ENCODE data around the gene HNRNPH3. TPM values are rescaled to one million over a fixed set of nuclear protein-coding genes. Genes with fewer than 3 reads are reported as not detected.

HNRNPH3 gene
- total RNA-seq, 1 donor from 2014 or later = 90.1 TPM

DNA sequence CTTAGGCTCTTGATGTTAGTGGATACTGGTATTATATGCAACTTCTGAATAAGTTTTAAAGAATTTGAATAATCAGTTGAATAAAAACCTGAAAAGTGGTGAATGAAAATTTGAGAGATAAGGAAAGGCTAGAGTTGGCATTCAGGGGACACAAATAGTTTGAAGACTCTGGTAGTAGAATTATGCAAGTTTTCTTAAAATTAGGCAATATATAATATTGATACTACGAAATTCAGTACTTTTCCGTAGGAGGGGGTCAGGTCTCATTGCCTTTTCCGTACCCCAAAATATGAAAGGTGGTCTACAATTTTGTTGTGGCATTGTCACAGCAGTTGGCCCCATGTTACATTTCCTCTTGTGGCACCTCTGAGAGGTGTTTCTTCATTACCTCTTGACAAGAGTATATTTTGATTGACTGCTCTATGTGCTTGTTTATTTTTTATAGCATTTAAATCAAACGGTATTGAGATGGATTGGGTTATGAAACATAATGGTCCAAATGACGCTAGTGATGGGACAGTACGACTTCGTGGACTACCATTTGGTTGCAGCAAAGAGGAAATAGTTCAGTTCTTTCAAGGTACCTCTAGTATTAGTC, 5.0 kb downstream of the HNRNPH3 start:
- Histone ChIP-seq H2AFZ (ENCODE audit: low read depth, low read length) (no peak overlapping the region), H3K36me3 (ENCODE audit: insufficient read depth, low read length) (peaks cover 50% of the 10 kb centered on the region), H3K79me2 (ENCODE audit: insufficient read depth, low read length) (peaks cover 100% of the 10 kb centered on the region), H3K4me1 (ENCODE audit: insufficient read depth, low read length) (peaks cover 18% of the 10 kb centered on the region), H3K4me2 (ENCODE audit: low read length) (peak overlapping the region; percentile 89), H3K9me3 (ENCODE audit: insufficient read depth, low read depth, low read length) (no peaks in the 10 kb centered on the region), H3K4me3 (ENCODE audit: insufficient read depth, low read depth, low read length) (peak overlapping the region; percentile 6), H3K27ac (ENCODE audit: low read depth, low read length) (no peak overlapping the region), H4K20me1 (ENCODE audit: insufficient read depth, low read length) (peaks cover 89% of the 10 kb centered on the region), H3K9ac (ENCODE audit: low read length) (no peak overlapping the region), H3K27me3 (ENCODE audit: insufficient read depth, low read length) (no peaks in the 10 kb centered on the region)
- H3K36me3 Mint-ChIP-seq (ENCODE audit: low read depth, unreplicated experiment) = peaks cover 16% of the 10 kb centered on the region
- H3K4me1 Mint-ChIP-seq (ENCODE audit: low read depth, unreplicated experiment) = peaks cover 25% of the 10 kb centered on the region
- H3K9me3 Mint-ChIP-seq (ENCODE audit: unreplicated experiment) = no peaks in the 10 kb centered on the region
- no peak for TF ChIP-seq EZH2 (IDR thresholded peaks at IDR 0.05; ENCODE audit: insufficient read depth, low read length)
- H3K27me3 Mint-ChIP-seq (ENCODE audit: low read depth, unreplicated experiment) = no peaks in the 10 kb centered on the region
- no peak overlapping the region for H3K27ac Mint-ChIP-seq (ENCODE audit: unreplicated experiment)
- FAIRE-seq (no peak), DNase-seq (ENCODE audit: low read depth) (no peak)
- H3K4me3 Mint-ChIP-seq (ENCODE audit: unreplicated experiment) = peak overlapping the region; percentile 43

DNA sequence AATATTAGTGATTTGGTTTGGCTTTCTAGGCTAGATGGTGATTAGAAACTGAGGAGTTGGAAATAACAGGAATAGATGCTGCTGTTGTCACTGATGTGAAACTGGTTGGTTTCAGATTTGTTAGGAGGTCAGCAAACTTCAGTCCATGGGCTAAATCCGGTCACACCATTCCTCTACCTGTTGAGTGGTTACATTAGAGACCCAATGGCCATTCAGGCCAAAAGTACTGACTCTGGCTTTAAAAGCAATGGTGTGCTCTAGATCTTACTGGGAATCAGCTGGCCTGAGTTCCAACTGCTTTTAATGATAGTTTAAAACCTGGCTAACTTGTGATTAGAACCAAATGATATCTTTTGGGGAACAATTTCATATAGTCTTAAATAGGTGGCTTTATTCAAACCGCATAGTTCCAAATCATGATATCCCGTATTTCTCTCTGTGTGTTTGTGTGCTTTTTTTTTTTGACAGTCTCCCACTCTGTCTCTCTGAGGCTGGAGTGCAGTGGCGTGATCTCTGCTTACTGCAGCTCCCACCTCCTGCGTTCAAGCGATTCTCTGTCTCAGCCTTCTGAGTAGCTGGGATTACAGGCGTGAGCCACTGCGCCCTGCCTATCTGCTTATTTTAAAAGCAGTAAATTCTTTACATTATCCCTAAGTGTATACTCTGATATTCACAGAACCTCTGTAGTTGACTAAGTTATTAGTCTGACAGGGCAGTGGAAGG, 8.7 kb downstream of the HNRNPH3 start:
- Histone ChIP-seq H4K20me1 (ENCODE audit: insufficient read depth, low read length) (peaks cover 80% of the 10 kb centered on the region), H3K36me3 (ENCODE audit: insufficient read depth, low read length) (peaks cover 73% of the 10 kb centered on the region), H3K4me2 (ENCODE audit: low read length) (no peak overlapping the region), H3K4me3 (ENCODE audit: insufficient read depth, low read depth, low read length) (no peak overlapping the region), H2AFZ (ENCODE audit: low read depth, low read length) (no peak overlapping the region), H3K27ac (ENCODE audit: low read depth, low read length) (no peak overlapping the region), H3K9me3 (ENCODE audit: insufficient read depth, low read depth, low read length) (no peaks in the 10 kb centered on the region), H3K79me2 (ENCODE audit: insufficient read depth, low read length) (peaks cover 78% of the 10 kb centered on the region), H3K4me1 (ENCODE audit: insufficient read depth, low read length) (peaks cover 16% of the 10 kb centered on the region), H3K27me3 (ENCODE audit: insufficient read depth, low read length) (no peaks in the 10 kb centered on the region), H3K9ac (ENCODE audit: low read length) (no peak overlapping the region)
- H3K27ac Mint-ChIP-seq (ENCODE audit: unreplicated experiment) = no peak overlapping the region
- peaks cover 19% of the 10 kb centered on the region for H3K36me3 Mint-ChIP-seq (ENCODE audit: low read depth, unreplicated experiment)
- H3K4me1 Mint-ChIP-seq (ENCODE audit: low read depth, unreplicated experiment) = peaks cover 20% of the 10 kb centered on the region
- TF ChIP-seq, protein P1, sequence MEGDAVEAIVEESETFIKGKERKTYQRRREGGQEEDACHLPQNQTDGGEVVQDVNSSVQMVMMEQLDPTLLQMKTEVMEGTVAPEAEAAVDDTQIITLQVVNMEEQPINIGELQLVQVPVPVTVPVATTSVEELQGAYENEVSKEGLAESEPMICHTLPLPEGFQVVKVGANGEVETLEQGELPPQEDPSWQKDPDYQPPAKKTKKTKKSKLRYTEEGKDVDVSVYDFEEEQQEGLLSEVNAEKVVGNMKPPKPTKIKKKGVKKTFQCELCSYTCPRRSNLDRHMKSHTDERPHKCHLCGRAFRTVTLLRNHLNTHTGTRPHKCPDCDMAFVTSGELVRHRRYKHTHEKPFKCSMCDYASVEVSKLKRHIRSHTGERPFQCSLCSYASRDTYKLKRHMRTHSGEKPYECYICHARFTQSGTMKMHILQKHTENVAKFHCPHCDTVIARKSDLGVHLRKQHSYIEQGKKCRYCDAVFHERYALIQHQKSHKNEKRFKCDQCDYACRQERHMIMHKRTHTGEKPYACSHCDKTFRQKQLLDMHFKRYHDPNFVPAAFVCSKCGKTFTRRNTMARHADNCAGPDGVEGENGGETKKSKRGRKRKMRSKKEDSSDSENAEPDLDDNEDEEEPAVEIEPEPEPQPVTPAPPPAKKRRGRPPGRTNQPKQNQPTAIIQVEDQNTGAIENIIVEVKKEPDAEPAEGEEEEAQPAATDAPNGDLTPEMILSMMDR (IDR thresholded peaks at IDR 0.05; ENCODE audit: insufficient read depth, low read depth, low read length) = no peak
- no peak for TF ChIP-seq EZH2 (IDR thresholded peaks at IDR 0.05; ENCODE audit: insufficient read depth, low read length)
- H3K27me3 Mint-ChIP-seq (ENCODE audit: low read depth, unreplicated experiment) = no peaks in the 10 kb centered on the region
- H3K9me3 Mint-ChIP-seq (ENCODE audit: unreplicated experiment) = no peaks in the 10 kb centered on the region
- no peak overlapping the region for H3K4me3 Mint-ChIP-seq (ENCODE audit: unreplicated experiment)
- FAIRE-seq (no peak), DNase-seq (ENCODE audit: low read depth) (no peak)

DNA sequence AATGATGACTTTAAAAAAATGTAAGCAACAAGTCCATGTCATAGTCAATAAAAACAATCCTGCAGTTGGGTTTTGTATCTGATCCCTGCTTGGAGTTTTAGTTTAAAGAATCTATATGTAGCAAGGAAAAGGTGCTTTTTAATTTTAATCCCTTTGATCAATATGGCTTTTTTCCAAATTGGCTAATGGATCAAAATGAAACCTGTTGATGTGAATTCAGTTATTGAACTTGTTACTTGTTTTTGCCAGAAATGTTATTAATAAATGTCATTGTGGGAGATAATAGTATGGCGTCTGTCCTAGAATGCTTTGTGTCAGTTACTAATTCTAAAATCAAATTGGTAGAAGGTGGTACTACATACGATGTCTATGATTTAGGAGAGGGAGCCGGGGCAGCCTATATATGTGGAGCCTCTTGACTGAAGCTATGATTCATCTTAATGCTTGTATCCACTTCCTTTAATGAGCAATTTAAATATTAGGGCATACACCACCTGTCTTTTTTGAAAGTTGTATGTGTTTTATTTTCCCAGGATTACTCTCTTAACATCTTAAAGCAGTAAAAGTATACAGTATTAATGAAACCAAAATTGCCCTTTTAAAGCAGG, 11.1 kb downstream of the HNRNPH3 start:
- no peaks in the 10 kb centered on the region for H3K9me3 ChIP-seq (ENCODE audit: insufficient read depth, low read depth, low read length)
- no peak for TF ChIP-seq EZH2 (IDR thresholded peaks at IDR 0.05; ENCODE audit: insufficient read depth, low read length)
- TF ChIP-seq, protein P1 (IDR thresholded peaks at IDR 0.05; ENCODE audit: insufficient read depth, low read depth, low read length) = no peak
- no peak overlapping the region for H3K27ac Mint-ChIP-seq (ENCODE audit: unreplicated experiment)
- H3K4me3 Mint-ChIP-seq (ENCODE audit: unreplicated experiment) = no peak overlapping the region
- no peaks in the 10 kb centered on the region for H3K4me1 Mint-ChIP-seq (ENCODE audit: low read depth, unreplicated experiment)
- no peaks in the 10 kb centered on the region for H3K27me3 ChIP-seq (ENCODE audit: insufficient read depth, low read length)
- H3K79me2 ChIP-seq (ENCODE audit: insufficient read depth, low read length) = peaks cover 53% of the 10 kb centered on the region
- H3K36me3 Mint-ChIP-seq (ENCODE audit: low read depth, unreplicated experiment) = peaks cover 19% of the 10 kb centered on the region
- no peak overlapping the region for H3K4me2 ChIP-seq (ENCODE audit: low read length)
- H3K4me1 ChIP-seq (ENCODE audit: insufficient read depth, low read length) = no peaks in the 10 kb centered on the region
- no peak overlapping the region for H3K4me3 ChIP-seq (ENCODE audit: insufficient read depth, low read depth, low read length)
- no peak overlapping the region for H2AFZ ChIP-seq (ENCODE audit: low read depth, low read length)
- H3K9me3 Mint-ChIP-seq (ENCODE audit: unreplicated experiment) = no peaks in the 10 kb centered on the region
- DNase-seq (ENCODE audit: low read depth) (no peak), FAIRE-seq (peak; percentile 23)
- no peak overlapping the region for H3K9ac ChIP-seq (ENCODE audit: low read length)
- H3K36me3 ChIP-seq (ENCODE audit: insufficient read depth, low read length) = peaks cover 67% of the 10 kb centered on the region
- H4K20me1 ChIP-seq (ENCODE audit: insufficient read depth, low read length) = peaks cover 55% of the 10 kb centered on the region
- no peak overlapping the region for H3K27ac ChIP-seq (ENCODE audit: low read depth, low read length)
- no peaks in the 10 kb centered on the region for H3K27me3 Mint-ChIP-seq (ENCODE audit: low read depth, unreplicated experiment)

Measured in astrocyte (in vitro differentiated cells and primary cell).